GM19328 (cell line): ENCODE data around the gene ANKRD53.
"Not testable (repeated sequence)": the region's sequence is repeated elsewhere in the genome, so short reads cannot be mapped to it uniquely, and the experiment has no call there.

Experiments
- ATAC-seq: cut with Tn5 transposase; IDR thresholded peaks from one replicate; pipeline ENCODE4 v1.9.1; 2021; ENCODE audit warnings: mild to moderate bottlenecking, moderate library complexity; ENCODE audit not compliant: unreplicated experiment

ANKRD53 gene

DNA sequence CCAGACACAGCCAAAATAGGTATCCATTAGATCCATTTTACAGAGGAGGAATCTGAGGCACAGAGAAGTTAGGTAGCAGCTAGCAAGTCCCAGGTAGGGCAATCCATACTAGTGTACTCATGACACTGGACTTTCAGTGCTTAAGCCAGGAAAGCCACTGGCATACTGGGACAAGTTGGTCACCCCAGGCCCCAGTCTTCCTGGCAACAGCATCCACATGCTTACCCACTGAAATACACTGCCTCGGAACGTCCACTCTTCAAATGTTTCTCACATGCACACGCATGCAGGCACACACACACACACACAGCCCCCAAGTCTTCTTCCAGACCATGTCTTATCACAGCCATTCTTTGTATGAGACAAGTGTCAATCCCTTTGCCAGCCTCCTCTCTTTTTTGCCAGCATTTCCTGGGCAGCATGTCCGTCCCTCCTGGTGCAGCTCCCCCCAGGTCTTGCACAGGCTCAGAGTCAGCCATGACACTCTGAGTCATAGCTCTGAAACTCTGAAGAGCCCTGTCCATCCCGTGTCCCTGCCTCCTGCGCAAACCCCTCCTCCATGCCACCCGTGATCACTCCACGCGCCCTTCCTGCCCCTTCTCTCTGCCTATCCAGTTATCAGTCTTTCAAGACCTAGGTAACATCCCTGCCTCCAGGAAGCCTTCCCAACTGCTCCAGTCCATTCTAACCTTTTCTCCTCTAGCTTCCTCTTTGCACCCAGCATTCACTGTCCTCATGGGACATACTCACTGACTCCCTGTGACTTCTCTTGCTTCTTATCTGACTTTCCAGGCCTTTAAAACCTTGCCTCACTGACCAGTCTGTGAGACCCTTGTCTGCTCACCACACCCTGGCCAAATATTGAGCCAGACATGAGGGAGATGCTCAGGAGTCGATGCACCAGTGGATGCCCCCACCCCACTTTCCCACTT lies 27.1 kb downstream of the ANKRD53 start:
- ATAC-seq, result no peak

DNA sequence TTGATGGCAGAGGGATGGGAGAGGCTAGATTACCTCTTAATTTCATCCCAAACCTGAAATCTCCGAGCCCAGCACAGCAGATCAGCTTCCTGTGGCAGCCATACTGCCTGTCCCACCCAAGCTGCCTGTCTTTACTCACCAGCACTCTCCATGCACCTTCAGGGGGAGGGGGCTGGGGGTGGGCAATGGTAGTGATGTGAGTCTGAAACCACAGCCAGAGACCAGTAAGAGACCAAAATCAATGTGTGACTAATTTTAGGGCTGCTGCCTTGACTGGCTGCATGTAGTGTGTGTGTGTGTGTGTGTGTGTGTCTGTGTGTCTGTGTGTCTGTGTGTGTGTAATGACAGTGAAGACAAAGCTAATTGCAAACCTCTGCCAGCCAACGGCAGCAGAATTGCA lies 27.9 kb downstream of the ANKRD53 start:
- ATAC-seq, result no peak

DNA sequence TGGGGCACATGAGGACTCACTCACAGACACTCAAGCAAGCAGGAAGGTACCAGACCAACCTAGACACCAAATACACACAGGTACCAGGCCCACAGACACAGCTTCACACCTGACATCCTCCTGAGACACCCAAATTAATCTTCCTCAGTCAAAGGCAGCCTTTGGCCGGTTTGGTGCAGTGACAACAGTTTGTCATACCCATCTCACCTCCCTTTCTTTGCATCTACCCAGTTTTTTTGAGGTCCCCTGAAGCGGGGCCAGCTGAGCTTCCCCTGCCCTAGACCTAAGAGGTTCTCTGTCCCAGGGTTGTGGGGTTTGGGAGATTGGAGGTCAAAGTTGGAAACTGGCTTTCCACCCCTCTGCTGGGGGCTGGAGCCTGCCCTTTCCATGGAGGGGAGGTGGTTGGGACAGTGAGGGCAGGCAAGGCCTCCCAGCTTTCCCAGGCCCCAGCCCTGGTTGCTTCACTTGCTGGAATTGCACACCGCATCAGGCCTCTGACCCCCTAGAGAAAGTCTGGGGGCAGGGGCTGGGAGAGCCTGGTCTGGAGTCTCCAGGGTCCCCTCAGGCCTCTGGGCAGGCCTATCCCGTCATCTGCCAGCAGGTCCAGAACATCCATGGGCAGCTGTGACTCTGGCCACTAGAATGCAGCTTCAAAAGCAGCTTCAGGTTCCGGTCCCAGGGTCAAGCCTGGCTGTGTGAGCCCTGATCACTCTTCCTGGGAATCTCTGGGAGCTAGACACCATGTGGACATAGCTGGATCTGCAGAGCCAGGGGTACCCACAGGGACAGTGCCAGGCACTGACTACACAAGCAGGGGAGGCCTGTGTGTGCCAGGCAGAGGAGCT lies 28.7 kb downstream of the ANKRD53 start:
- ATAC-seq, result no peak

DNA sequence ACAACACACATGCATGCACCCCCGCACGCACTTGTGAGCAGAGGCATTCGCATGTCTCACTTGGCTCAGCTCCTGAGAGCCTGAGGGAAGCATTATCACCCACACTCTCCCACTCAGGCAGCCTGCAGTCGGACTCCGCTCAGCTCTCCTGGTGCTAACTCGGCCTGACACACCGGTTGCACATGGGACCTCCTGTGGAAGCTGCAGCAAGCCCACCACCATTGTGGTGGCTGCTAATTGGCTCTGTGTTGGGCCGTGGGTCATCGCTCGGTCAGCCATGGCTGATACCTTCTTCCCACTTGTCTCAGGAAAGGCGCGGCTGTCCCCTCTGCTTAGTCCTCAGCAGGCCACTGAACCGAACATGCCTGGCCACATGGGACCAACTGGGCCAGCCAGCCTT lies 29.9 kb downstream of the ANKRD53 start:
- no peak for ATAC-seq

DNA sequence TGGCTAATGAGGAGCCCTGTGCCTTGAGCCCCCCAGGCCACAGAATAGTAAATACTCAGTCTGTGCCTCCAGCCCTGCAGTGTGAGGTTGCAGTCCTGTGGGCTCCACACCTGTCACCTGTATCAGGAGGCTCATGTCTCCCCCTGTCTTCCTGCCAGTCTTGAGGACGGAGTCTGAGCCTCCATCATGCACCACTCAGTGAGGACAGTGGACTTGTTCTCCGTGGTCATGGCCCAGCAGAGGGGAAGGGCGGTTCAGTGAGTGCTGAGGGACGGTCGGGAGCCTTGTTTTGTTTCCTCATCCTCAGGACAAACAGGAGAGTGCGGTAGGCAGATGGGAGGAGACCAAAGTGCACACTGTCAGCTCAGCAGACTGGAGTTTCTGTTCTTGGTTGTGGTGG lies 33.4 kb downstream of the ANKRD53 start:
- ATAC-seq, result not testable (repeated sequence)

DNA sequence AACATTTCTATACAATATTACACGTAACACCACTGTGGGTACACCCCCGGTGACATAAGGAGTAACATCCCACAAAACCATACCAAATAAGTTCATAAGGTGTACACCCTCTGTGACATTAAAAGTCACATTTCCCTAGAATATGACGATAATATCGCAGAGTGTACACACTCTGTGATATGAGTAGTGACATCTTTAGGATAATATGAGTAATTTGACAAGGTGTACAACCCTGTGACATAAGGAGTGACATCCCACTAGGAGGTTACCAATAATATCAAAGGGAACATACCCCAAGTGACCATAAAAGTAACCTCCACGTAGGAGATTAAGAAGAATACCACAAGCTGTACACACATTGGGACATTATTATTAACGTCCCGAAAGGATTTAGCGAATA lies 40.2 kb downstream of the ANKRD53 start:
- ATAC-seq, result no peak

DNA sequence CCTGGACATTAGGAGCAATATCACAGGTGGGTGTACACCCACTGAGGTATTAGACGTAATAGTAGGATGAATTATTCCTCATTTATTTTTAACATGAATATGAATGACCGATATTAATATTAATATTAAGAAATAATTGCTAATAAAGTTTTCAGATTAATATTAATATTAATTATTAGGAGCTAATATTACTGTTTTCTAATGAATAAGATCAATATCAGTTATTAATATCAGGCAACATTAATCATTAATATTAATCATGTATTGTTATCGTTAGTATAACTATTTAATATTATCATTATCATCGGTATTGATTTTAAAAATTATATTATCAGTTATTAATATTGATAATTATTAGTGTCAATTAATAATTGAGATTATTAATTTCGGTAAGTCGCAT lies 41.6 kb downstream of the ANKRD53 start:
- ATAC-seq, result not testable (repeated sequence)

DNA sequence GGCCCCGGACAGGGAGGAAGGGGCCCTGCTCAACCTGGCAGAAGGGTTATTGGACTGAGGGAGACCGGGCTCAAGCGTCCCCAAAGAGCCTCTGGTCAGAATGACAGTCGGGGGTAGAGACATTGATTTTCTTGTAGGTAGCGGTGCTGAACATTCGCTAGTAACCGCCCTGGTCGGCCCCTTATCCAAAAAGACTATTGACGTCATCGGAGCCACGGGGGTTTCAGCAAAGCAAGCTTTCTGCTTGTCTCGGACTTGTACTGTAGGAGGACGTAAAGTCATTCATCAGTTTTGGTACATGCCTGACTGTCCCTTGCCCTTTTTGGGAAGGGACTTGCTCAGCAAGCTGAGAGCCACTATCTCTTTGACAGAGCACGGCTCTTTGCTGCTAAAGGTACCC lies 43.0 kb downstream of the ANKRD53 start:
- ATAC-seq, result not testable (repeated sequence)

DNA sequence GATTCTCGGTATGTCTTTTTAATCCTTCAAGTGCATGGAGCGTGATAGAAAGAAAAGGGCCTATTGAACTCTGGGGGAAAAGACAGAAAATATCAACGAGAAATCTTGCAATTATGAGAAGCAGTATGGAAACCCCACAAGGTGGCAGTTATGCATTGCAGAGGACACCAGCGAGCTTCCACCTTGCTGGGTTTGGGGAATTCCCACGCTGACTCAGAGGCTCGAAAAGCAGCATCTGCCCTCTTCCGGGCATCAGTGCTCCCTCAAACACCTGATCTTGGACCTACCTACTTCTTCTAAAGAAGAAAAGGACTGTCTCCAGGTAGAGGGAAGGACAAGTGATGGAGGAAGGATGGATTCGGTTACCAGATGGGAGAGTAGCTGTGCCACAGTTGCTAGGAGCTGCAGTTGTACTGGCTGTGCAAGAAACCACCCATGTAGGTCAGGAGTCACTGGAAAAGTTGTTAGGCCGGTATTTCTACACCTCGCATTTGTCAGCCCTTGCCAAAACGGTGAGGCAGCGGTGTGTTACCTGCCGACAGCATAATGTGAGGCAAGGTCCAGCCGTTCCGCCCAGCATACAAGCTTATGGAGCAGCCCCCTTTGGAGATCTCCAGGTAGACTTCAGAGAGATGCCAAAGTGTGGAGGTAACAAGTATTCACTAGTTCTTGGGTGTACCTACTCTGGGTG lies 45.3 kb downstream of the ANKRD53 start:
- not testable (repeated sequence) for ATAC-seq
